ENCODE data around the gene MAP2K6. TPM values are rescaled to one million over a fixed set of nuclear protein-coding genes. Genes with fewer than 3 reads are reported as not detected.
A peak's percentile ranks its signal among the peaks of the same experiment; 100 is the strongest.

Gene MAP2K6
- total and polyA plus RNA-seq, 3 donors from 2014 or later, result 2.6 to 2.8 (median 2.7) TPM

DNA sequence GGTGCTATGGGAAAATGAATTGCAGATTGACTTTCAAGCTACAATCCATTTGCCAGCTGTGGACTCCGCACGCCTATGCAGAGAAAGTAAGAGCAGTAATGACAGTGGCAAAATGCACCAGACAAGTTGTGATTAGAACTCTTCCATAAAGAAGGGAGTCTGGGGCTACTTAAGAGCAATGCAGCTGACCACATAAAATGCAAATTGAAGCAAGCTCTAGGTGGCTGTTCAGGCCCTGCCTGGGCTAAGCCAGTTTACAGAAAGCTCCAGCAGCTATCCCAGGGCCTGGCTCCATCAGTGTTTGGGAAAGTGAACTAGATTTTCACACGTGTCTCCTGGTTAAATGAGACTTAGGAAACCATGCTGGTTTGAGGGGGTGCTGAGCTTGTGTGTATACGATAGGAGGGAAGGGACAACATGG is 2.2 kb upstream of the MAP2K6 start:
- H3K27ac ChIP-seq, result no peak overlapping the region
- no peaks in the 10 kb centered on the region for H3K9me3 ChIP-seq
- H3K4me1 ChIP-seq, result no peaks in the 10 kb centered on the region
- WGBS, 2 donors, result 87 to 91% methylated on average over 4 of the region's 4 CpGs
- DNase-seq, result no peak
- TF ChIP-seq, protein P1, sequence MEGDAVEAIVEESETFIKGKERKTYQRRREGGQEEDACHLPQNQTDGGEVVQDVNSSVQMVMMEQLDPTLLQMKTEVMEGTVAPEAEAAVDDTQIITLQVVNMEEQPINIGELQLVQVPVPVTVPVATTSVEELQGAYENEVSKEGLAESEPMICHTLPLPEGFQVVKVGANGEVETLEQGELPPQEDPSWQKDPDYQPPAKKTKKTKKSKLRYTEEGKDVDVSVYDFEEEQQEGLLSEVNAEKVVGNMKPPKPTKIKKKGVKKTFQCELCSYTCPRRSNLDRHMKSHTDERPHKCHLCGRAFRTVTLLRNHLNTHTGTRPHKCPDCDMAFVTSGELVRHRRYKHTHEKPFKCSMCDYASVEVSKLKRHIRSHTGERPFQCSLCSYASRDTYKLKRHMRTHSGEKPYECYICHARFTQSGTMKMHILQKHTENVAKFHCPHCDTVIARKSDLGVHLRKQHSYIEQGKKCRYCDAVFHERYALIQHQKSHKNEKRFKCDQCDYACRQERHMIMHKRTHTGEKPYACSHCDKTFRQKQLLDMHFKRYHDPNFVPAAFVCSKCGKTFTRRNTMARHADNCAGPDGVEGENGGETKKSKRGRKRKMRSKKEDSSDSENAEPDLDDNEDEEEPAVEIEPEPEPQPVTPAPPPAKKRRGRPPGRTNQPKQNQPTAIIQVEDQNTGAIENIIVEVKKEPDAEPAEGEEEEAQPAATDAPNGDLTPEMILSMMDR (IDR thresholded peaks at IDR 0.05), result no peak
- no peak for TF ChIP-seq POLR2A (IDR thresholded peaks at IDR 0.05)
- H3K36me3 ChIP-seq (ENCODE audit: low read depth, missing control alignments), result no peaks in the 10 kb centered on the region
- no peaks in the 10 kb centered on the region for H3K27me3 ChIP-seq
- H3K4me3 ChIP-seq, result no peak overlapping the region
- intact Hi-C loops (cut with DNase I; ENCODE audit: low total_unique reads), result no loop called here

DNA sequence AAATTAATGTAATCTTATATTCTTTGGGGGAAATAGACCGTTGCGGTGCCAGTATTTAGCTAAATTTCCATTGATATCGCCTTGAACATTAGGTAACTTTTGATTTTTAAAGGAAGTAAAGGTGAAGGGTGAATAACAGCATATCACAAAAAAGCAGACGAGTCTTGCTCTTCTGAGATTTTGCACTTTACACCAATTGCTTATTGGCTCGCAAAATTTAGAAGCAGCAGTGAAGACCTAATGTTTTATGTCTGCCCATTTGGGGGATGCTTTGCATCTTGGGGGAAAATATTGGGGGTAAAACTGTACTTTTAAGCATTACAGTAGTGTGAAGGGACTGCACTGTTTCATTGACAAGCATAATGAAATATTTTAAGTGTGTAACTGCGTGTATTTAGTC is 934 bp downstream of the MAP2K6 start:
- no peaks in the 10 kb centered on the region for H3K27me3 ChIP-seq
- intact Hi-C loops (cut with DNase I; ENCODE audit: low total_unique reads), result no loop called here
- 5 to 11% methylated on average over 6 of the region's 6 CpGs for WGBS, 2 donors
- no peak overlapping the region for H3K27ac ChIP-seq
- H3K4me3 ChIP-seq, result peak overlapping the region; percentile 39 to 54
- no peak for TF ChIP-seq POLR2A (IDR thresholded peaks at IDR 0.05)
- TF ChIP-seq, protein P1 (IDR thresholded peaks at IDR 0.05), result no peak
- no peak for DNase-seq
- no peaks in the 10 kb centered on the region for H3K4me1 ChIP-seq
- no peaks in the 10 kb centered on the region for H3K36me3 ChIP-seq (ENCODE audit: low read depth, missing control alignments)
- no peaks in the 10 kb centered on the region for H3K9me3 ChIP-seq

- Histone ChIP-seq H3K27ac (no peak overlapping the region), H3K9me3 (no peaks in the 10 kb centered on the region), H3K36me3 (ENCODE audit: low read depth, missing control alignments) (no peaks in the 10 kb centered on the region), H3K27me3 (no peaks in the 10 kb centered on the region), H3K4me3 (no peak overlapping the region), H3K4me1 (no peaks in the 10 kb centered on the region)
- TF ChIP-seq, protein P1 (IDR thresholded peaks at IDR 0.05), result no peak
- TF ChIP-seq POLR2A (IDR thresholded peaks at IDR 0.05), result no peak
- no peak for DNase-seq
- intact Hi-C loops (cut with DNase I; ENCODE audit: low total_unique reads), result no loop called here
- WGBS, 2 donors, result 63 to 75% methylated on average over 5 of the region's 5 CpGs
Observed at GRCh38 chr17:69417545-69418483, 3.3 kb downstream of the MAP2K6 start.

DNA sequence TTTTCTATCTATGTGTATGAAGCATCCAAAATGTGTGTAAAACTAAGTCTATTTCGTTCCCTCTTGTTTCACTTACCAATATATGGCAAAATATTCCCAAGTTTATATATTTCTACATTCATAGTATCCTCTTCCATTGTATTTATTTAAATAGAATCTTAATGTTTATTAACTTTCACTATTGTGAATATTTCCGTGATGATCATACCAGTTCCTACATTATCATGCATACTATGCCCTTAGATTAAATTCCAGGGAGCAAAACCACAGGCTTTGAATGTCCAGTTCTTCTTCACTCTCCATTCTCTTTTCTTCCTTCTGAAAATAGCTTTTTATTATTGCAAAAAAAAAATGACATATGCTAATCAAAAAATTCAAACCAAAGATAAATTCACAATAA is 4.0 kb downstream of the MAP2K6 start:
- Histone ChIP-seq H3K9me3 (no peaks in the 10 kb centered on the region), H3K36me3 (ENCODE audit: low read depth, missing control alignments) (no peaks in the 10 kb centered on the region), H3K27me3 (no peaks in the 10 kb centered on the region), H3K4me1 (no peaks in the 10 kb centered on the region), H3K27ac (no peak overlapping the region), H3K4me3 (no peak overlapping the region)
- WGBS, 2 donors, result 86 to 93% methylated on average over 2 of the region's 2 CpGs
- intact Hi-C loops (cut with DNase I; ENCODE audit: low total_unique reads), result no loop called here
- TF ChIP-seq, protein P1 (IDR thresholded peaks at IDR 0.05), result no peak
- no peak for DNase-seq

GRCh38 chr17:69423450-69423849 is 9.0 kb downstream of the MAP2K6 start:
- Histone ChIP-seq H3K4me3 (no peak overlapping the region), H3K4me1 (no peaks in the 10 kb centered on the region), H3K9me3 (no peaks in the 10 kb centered on the region), H3K36me3 (ENCODE audit: low read depth, missing control alignments) (no peaks in the 10 kb centered on the region), H3K27me3 (no peaks in the 10 kb centered on the region), H3K27ac (no peak overlapping the region)
- TF ChIP-seq, protein P1 (IDR thresholded peaks at IDR 0.05), result no peak
- TF ChIP-seq POLR2A (IDR thresholded peaks at IDR 0.05), result no peak
- intact Hi-C loops (cut with DNase I; ENCODE audit: low total_unique reads), result no loop called here
- DNase-seq, result no peak
- WGBS, 2 donors, result 70 to 79% methylated on average over 5 of the region's 5 CpGs
